Activated CD8-positive, alpha-beta T cell treated with anti-CD3 and anti-CD28 coated beads for 36 hours (primary cell): Measurements from ENCODE around the gene RAP1A. TPM values are rescaled to one million over a fixed set of nuclear protein-coding genes. Genes with fewer than 3 reads are reported as not detected.

Source experiments
- ATAC-seq: fragments of 200-7000 bp; cut with Tn5 transposase; one replicate; pipeline ENCODE4 v1.10.0; 2021; ENCODE audit warnings: mild to moderate bottlenecking, moderate library complexity
- CTCF ChIA-PET: fragments of 350-600 bp; sonication (Branson Sonifier 250); formaldehyde crosslinking; loops from one replicate; lab custom pipeline; 2021; ENCODE audit warnings: antibody characterized with exemption; lab: Charles Lee
- POLR2A ChIA-PET: fragments of 350-600 bp; sonication (Branson Sonifier 250); formaldehyde crosslinking; loops from one replicate; lab custom pipeline; 2021; ENCODE audit warnings: antibody characterized with exemption; lab: Charles Lee
- DNase-seq: peaks from one replicate; pipeline ENCODE4 v3.0.0-alpha.2; 2020
- H3K27ac Mint-ChIP-seq: one replicate; pipeline ENCODE4 v1.8.0; 2021; ENCODE audit warnings: mild to moderate bottlenecking, mixed read lengths
- H3K27me3 Mint-ChIP-seq: one replicate; pipeline ENCODE4 v1.8.0; 2021; ENCODE audit warnings: mixed read lengths
- H3K36me3 Mint-ChIP-seq: one replicate; pipeline ENCODE4 v1.8.0; 2021; ENCODE audit warnings: low read depth, mixed read lengths
- H3K4me1 Mint-ChIP-seq: one replicate; pipeline ENCODE4 v1.8.0; 2021; ENCODE audit warnings: low read depth, mixed read lengths
- H3K4me3 Mint-ChIP-seq: one replicate; pipeline ENCODE4 v1.8.0; 2021; ENCODE audit warnings: mild to moderate bottlenecking, moderate library complexity, mixed read lengths
- H3K9me3 Mint-ChIP-seq: one replicate; pipeline ENCODE4 v1.8.0; 2021; ENCODE audit warnings: mixed read lengths
- CTCF ChIP-seq: fragments of 200-600 bp; IDR thresholded peaks from one replicate; pipeline ENCODE4 v1.8.0; 2022; ENCODE audit warnings: antibody characterized with exemption, mild to moderate bottlenecking
- intact Hi-C: fragments of 100-400 bp; cut with micrococcal nuclease; formaldehyde crosslinking; loops from one replicate; pipeline ENCODE4 v1.10.0; 2022
- total RNA-seq, 2 experiments: library from RNA; stranded (reverse); gene quantifications; one replicate each; pipeline ENCODE4 v1.2.3, GENCODE V29; 2021

RAP1A gene
- total RNA-seq, 2 experiments from 2014 or later = 197 to 198 TPM

DNA sequence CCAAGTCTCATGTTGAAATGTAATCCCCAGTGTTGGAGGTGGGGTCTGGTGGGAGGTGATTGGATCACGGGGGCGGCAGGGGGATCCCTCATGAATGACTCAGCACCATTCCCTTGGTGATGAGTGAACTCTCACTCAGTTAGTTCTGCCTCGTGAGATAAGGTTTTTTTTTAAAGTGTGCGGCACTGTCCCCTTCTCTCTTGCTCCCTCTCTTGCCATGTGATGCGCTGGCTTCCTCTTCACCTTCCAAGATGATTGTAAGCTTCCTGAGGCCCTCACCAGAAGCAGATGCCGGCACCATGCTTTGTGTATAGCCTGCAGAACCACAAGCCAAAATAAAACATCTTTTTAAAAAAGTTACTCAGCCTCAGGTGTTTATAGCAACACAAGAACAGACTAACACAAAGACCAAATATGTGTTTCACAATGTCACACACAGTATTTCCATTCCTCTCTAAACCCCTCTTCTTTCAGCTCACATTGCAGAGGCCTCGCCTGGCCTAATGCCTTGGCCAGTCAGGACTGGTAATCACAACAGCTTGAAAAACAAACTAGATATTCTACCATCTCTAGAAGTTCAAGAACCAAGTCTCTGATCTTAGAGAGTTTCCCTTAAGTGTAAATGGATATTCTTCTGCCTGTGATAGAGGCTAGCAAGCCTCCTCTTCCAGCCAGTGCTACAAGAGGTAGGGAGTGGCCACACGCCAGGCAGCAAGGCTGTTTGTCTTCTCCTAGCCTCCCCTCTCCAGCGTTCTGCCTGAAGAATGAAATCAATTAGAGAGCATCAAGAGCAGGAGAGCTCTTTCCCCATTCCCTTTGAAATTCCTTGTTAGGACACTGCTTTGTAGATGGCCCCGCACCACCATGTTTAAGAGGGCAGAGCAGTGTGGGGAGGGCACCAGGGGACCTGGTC lies 19.6 kb upstream of the RAP1A start:
- peaks cover 10% of the 10 kb centered on the region for H3K36me3 Mint-ChIP-seq
- DNase-seq (peak; percentile 48), ATAC-seq (no peak)
- peaks cover 96% of the 10 kb centered on the region for H3K4me1 Mint-ChIP-seq
- peak overlapping the region; percentile 24 for H3K4me3 Mint-ChIP-seq
- no peaks in the 10 kb centered on the region for H3K9me3 Mint-ChIP-seq
- CTCF ChIA-PET = interaction anchor here (1.1 to 7.4 kb wide), 8 partner anchors 9 to 147 kb away, joined by 3 to 77 read pairs (median 8); partner anchors contain the start of gene RAP1A
- peak overlapping the region; percentile 94 for H3K27ac Mint-ChIP-seq
- POLR2A ChIA-PET = interaction anchor here (0.6 to 9.9 kb wide), 9 partner anchors 7 to 151 kb away, joined by 3 to 176 read pairs (median 11); partner anchors contain the start of genes ATP5PB, RAP1A and WDR77
- no peak for TF ChIP-seq CTCF
- intact Hi-C loops = loop anchor here (5.0 kb wide), 1 partner anchor 383 kb away; no protein-coding TSS in a partner anchor
- no peaks in the 10 kb centered on the region for H3K27me3 Mint-ChIP-seq

DNA sequence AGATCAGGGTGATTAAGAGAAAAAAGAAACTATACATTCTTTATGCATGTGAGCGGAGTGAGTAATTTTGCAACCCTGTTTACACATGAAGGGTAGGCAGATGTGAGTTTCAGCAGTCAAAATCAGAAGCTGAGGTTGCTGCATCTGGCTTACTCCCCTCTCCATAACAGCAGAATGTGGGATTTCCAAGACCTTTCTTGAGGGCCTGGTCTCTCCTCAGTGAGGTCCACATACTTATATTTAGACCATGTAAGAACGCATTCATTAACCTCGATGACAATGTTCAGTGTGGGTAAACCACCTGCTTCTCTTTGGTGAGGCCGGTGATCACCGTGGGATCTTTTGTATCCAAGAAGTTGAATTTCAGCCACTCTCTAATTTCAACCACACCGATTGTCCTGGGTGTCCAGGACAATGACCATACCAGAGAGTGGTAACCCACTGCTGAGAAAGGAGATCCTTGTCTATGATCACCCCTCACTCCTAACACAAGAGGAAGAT lies 18.7 kb upstream of the RAP1A start:
- Mint-ChIP-seq H3K4me1 (peaks cover 96% of the 10 kb centered on the region), H3K27me3 (no peaks in the 10 kb centered on the region), H3K36me3 (peaks cover 10% of the 10 kb centered on the region), H3K9me3 (no peaks in the 10 kb centered on the region), H3K27ac (peak overlapping the region; percentile 94), H3K4me3 (peak overlapping the region; percentile 3)
- DNase-seq = peak; percentile 66
- peak; percentile 39 for ATAC-seq
- CTCF ChIA-PET = interaction anchor here (0.8 to 7.4 kb wide), 9 partner anchors 8 to 146 kb away, joined by 3 to 77 read pairs (median 7); partner anchors contain the start of gene RAP1A
- intact Hi-C loops = loop anchor here (5.0 kb wide), 1 partner anchor 384 kb away; no protein-coding TSS in a partner anchor
- TF ChIP-seq CTCF = no peak
- POLR2A ChIA-PET = interaction anchor here (0.7 to 9.9 kb wide), 11 partner anchors 8 to 152 kb away, joined by 3 to 176 read pairs (median 11); partner anchors contain the start of genes ADORA3, ATP5PB, RAP1A and TMIGD3

DNA sequence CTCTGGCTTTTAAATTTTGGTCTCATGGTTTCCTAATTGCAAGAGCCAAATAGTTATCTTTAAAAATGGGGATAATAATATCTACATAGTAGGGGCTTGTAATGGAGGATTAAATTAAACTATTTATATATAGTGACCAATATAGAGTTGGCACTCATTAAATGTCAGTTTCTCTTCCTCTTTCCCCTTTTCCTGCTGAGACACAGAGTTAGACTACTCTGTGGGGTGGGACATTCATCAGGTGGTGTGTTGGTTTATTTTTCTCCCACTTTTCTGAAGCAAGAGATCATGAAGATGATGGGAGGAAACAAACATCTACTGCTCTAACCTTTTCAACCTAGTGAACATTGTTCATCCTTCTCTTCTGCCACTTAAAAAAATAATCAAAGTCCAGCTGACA lies 17.3 kb upstream of the RAP1A start:
- peaks cover 10% of the 10 kb centered on the region for H3K36me3 Mint-ChIP-seq
- H3K4me3 Mint-ChIP-seq = peak overlapping the region; percentile 36
- H3K27ac Mint-ChIP-seq = peak overlapping the region; percentile 90
- ATAC-seq = no peak
- H3K4me1 Mint-ChIP-seq = peaks cover 89% of the 10 kb centered on the region
- ChIA-PET CTCF (interaction anchor here (1.0 to 7.4 kb wide), 9 partner anchors 8 to 127 kb away, joined by 3 to 77 read pairs (median 18); partner anchors contain the start of gene RAP1A), POLR2A (interaction anchor here (0.7 to 9.9 kb wide), 9 partner anchors 9 to 396 kb away, joined by 3 to 176 read pairs (median 5); partner anchors contain the start of gene RAP1A)
- H3K27me3 Mint-ChIP-seq = no peaks in the 10 kb centered on the region
- DNase-seq = no peak
- no peaks in the 10 kb centered on the region for H3K9me3 Mint-ChIP-seq
- no peak for TF ChIP-seq CTCF
- intact Hi-C loops = loop anchor here (5.0 kb wide), 1 partner anchor 385 kb away; no protein-coding TSS in a partner anchor

DNA sequence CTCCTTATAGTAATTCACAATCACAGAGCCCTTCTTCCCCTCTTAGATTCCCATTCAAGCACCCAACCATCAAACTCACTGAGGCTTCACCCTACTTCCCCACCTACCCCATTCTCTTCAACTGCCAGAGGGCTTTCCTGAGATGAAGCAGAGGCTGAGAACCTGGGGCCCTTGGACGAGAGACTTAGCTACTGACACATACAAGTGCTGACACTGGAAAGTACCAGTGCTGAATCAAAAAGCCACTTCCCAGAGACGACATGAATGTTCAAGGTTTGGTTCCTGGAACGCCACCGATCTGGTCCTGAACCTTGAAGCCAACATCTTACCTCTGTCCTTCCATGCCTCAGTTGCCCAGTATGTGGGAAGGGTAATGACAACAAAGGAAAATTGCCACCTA lies 16.6 kb upstream of the RAP1A start:
- DNase-seq = peak; percentile 71
- ChIA-PET CTCF (interaction anchor here (0.6 to 7.4 kb wide), 15 partner anchors 8 to 402 kb away, joined by 3 to 77 read pairs (median 4); partner anchors contain the start of genes DENND2D and RAP1A), POLR2A (interaction anchor here (0.7 to 9.9 kb wide), 9 partner anchors 9 to 130 kb away, joined by 3 to 176 read pairs (median 5); partner anchors contain the start of gene RAP1A)
- no peak for TF ChIP-seq CTCF
- Mint-ChIP-seq H3K27ac (peak overlapping the region; percentile 90), H3K9me3 (no peaks in the 10 kb centered on the region), H3K4me1 (peaks cover 82% of the 10 kb centered on the region), H3K4me3 (peak overlapping the region; percentile 36), H3K36me3 (peaks cover 10% of the 10 kb centered on the region), H3K27me3 (no peaks in the 10 kb centered on the region)
- peak; percentile 25 for ATAC-seq
- intact Hi-C loops = loop anchor here (5.0 kb wide), 1 partner anchor 386 kb away; no protein-coding TSS in a partner anchor
